ENCODE results near the gene NAAA. TPM values are rescaled to one million over a fixed set of nuclear protein-coding genes. Genes with fewer than 3 reads are reported as not detected.

Gene NAAA
- total and polyA plus RNA-seq, 2 donors (not counting 1 experiment from before 2014, with no cell fraction given) = 51.4 to 55.2 TPM

DNA sequence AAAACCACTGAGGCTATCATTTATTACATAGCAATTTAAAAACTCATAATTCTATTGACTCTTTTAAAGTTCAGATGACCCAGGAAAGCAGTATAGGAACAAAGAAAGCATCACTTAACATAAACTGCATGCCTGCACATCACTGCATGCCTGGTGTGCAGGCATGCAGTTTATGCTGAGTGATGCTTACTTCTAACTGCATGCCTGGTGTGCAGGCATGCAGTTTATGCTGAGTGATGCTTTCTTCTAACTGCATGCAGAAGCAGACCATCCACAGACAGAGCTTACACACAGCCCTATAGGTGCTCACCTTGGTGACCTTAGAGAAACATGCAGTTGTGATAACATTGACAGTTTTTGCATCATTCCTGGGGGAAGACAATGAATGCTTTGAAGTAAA lies 33.0 kb upstream of the NAAA start:
- CTCF ChIA-PET = no interaction called here
- no peaks in the 10 kb centered on the region for H3K4me1 ChIP-seq (ENCODE audit: control insufficient read depth in 2 of 2, insufficient read depth in 2 of 2, low read length in 2 of 2)
- TF ChIP-seq EZH2 (IDR thresholded peaks at IDR 0.05; ENCODE audit: borderline replicate concordance, insufficient read depth, low read depth, low read length, poor library complexity, severe bottlenecking) = no peak
- TF ChIP-seq, protein P1, sequence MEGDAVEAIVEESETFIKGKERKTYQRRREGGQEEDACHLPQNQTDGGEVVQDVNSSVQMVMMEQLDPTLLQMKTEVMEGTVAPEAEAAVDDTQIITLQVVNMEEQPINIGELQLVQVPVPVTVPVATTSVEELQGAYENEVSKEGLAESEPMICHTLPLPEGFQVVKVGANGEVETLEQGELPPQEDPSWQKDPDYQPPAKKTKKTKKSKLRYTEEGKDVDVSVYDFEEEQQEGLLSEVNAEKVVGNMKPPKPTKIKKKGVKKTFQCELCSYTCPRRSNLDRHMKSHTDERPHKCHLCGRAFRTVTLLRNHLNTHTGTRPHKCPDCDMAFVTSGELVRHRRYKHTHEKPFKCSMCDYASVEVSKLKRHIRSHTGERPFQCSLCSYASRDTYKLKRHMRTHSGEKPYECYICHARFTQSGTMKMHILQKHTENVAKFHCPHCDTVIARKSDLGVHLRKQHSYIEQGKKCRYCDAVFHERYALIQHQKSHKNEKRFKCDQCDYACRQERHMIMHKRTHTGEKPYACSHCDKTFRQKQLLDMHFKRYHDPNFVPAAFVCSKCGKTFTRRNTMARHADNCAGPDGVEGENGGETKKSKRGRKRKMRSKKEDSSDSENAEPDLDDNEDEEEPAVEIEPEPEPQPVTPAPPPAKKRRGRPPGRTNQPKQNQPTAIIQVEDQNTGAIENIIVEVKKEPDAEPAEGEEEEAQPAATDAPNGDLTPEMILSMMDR (IDR thresholded peaks at IDR 0.05) = no peak
- H3K27ac ChIP-seq (ENCODE audit: low read length in 2 of 2) = no peak overlapping the region
- H3K9ac ChIP-seq (ENCODE audit: low read length) = no peak overlapping the region
- H4K20me1 ChIP-seq (ENCODE audit: control insufficient read depth, insufficient read depth, low read length, poor library complexity, severe bottlenecking) = no peaks in the 10 kb centered on the region
- Mint-ChIP-seq H3K4me3 (no peak overlapping the region), H3K9me3 (ENCODE audit: insufficient read depth) (no peaks in the 10 kb centered on the region), H3K27ac (no peak overlapping the region), H3K27me3 (no peaks in the 10 kb centered on the region), H3K4me1 (no peaks in the 10 kb centered on the region)
- H3K27me3 ChIP-seq (replicated peaks in 1 of 4; ENCODE audit: control extremely low read depth in 1 of 4, control insufficient read depth in 3 of 4, insufficient read depth in 4 of 4, low read length in 3 of 4) = no peaks in the 10 kb centered on the region
- no peak overlapping the region for H3K4me3 ChIP-seq (ENCODE audit: control extremely low read depth in 1 of 5, extremely low read depth in 1 of 5, insufficient read depth in 1 of 5, low read depth in 2 of 5, low read length in 4 of 5)
- H3K4me2 ChIP-seq (replicated peaks; ENCODE audit: low read depth, low read length, poor library complexity, severe bottlenecking) = no peak overlapping the region
- H3K79me2 ChIP-seq (ENCODE audit: control insufficient read depth, insufficient read depth, low read length) = no peaks in the 10 kb centered on the region
- H2AFZ ChIP-seq (ENCODE audit: insufficient read depth, low read depth, low read length, poor library complexity, severe bottlenecking) = no peak overlapping the region
- no peaks in the 10 kb centered on the region for H3K9me3 ChIP-seq (ENCODE audit: control extremely low read depth in 1 of 3, control insufficient read depth in 2 of 3, insufficient read depth in 1 of 3, low read length in 2 of 3)
- peaks cover 19 to 79% of the 10 kb centered on the region in 2 experiments for H3K36me3 ChIP-seq (replicated peaks in 1 of 2; ENCODE audit: control extremely low read depth in 1 of 2, control insufficient read depth in 1 of 2, extremely low read depth in 1 of 2, insufficient read depth in 2 of 2, low read length in 1 of 2)
- POLR2A ChIA-PET = no interaction called here
- intact Hi-C loops (cut with micrococcal nuclease) = no loop called here
- DNase-seq (no peak), ATAC-seq (ENCODE audit: low read depth) (no peak)

DNA sequence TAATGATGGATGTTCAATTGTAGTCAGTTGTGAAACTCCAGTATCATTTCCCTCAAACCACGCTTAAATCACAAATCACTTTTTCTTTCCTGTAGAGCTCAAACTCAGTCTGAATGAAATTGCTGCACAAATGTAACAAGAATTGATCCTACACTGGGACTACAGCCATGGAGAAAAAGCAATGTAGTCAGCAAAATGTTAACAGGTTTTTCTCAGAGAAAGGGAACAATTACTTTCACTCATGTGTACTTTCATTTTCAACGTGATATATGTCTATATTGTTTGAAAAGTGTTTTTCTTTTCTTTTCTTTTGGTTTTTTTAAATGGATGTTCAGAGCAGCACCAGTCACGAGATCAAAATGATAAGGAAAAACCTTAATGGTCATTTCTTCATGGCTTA lies 27.3 kb upstream of the NAAA start:
- Histone ChIP-seq H3K4me2 (replicated peaks; ENCODE audit: low read depth, low read length, poor library complexity, severe bottlenecking) (no peak overlapping the region), H3K4me3 (ENCODE audit: control extremely low read depth in 1 of 5, extremely low read depth in 1 of 5, insufficient read depth in 1 of 5, low read depth in 2 of 5, low read length in 4 of 5) (no peak overlapping the region), H3K4me1 (ENCODE audit: control insufficient read depth in 2 of 2, insufficient read depth in 2 of 2, low read length in 2 of 2) (no peaks in the 10 kb centered on the region), H4K20me1 (ENCODE audit: control insufficient read depth, insufficient read depth, low read length, poor library complexity, severe bottlenecking) (no peaks in the 10 kb centered on the region), H2AFZ (ENCODE audit: insufficient read depth, low read depth, low read length, poor library complexity, severe bottlenecking) (no peak overlapping the region), H3K27me3 (replicated peaks in 1 of 4; ENCODE audit: control extremely low read depth in 1 of 4, control insufficient read depth in 3 of 4, insufficient read depth in 4 of 4, low read length in 3 of 4) (no peaks in the 10 kb centered on the region), H3K27ac (ENCODE audit: low read length in 2 of 2) (no peak overlapping the region), H3K79me2 (ENCODE audit: control insufficient read depth, insufficient read depth, low read length) (no peaks in the 10 kb centered on the region), H3K9me3 (ENCODE audit: control extremely low read depth in 1 of 3, control insufficient read depth in 2 of 3, insufficient read depth in 1 of 3, low read length in 2 of 3) (peaks cover 0 to 4% (median 3%) of the 10 kb centered on the region in 3 donors), H3K36me3 (replicated peaks in 1 of 2; ENCODE audit: control extremely low read depth in 1 of 2, control insufficient read depth in 1 of 2, extremely low read depth in 1 of 2, insufficient read depth in 2 of 2, low read length in 1 of 2) (peaks cover 14 to 82% of the 10 kb centered on the region in 2 experiments), H3K9ac (ENCODE audit: low read length) (no peak overlapping the region)
- DNase-seq (no peak), ATAC-seq (ENCODE audit: low read depth) (no peak)
- Mint-ChIP-seq H3K9me3 (ENCODE audit: insufficient read depth) (no peaks in the 10 kb centered on the region), H3K4me1 (no peaks in the 10 kb centered on the region), H3K27ac (no peak overlapping the region), H3K27me3 (no peaks in the 10 kb centered on the region), H3K4me3 (no peak overlapping the region)
- POLR2A ChIA-PET = no interaction called here
- WGBS (ENCODE audit: insufficient coverage) = no CpG with 5 or more reads among the region's 3 CpGs
- CTCF ChIA-PET = no interaction called here
- intact Hi-C loops (cut with micrococcal nuclease) = no loop called here
- TF ChIP-seq EZH2 (IDR thresholded peaks at IDR 0.05; ENCODE audit: borderline replicate concordance, insufficient read depth, low read depth, low read length, poor library complexity, severe bottlenecking) = no peak
